ENCODE data around the gene FBXO5.
"Not testable (repeated sequence)": the region's sequence is repeated elsewhere in the genome, so short reads cannot be mapped to it uniquely, and the experiment has no call there.

Gene FBXO5, protein sequence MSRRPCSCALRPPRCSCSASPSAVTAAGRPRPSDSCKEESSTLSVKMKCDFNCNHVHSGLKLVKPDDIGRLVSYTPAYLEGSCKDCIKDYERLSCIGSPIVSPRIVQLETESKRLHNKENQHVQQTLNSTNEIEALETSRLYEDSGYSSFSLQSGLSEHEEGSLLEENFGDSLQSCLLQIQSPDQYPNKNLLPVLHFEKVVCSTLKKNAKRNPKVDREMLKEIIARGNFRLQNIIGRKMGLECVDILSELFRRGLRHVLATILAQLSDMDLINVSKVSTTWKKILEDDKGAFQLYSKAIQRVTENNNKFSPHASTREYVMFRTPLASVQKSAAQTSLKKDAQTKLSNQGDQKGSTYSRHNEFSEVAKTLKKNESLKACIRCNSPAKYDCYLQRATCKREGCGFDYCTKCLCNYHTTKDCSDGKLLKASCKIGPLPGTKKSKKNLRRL

DNA sequence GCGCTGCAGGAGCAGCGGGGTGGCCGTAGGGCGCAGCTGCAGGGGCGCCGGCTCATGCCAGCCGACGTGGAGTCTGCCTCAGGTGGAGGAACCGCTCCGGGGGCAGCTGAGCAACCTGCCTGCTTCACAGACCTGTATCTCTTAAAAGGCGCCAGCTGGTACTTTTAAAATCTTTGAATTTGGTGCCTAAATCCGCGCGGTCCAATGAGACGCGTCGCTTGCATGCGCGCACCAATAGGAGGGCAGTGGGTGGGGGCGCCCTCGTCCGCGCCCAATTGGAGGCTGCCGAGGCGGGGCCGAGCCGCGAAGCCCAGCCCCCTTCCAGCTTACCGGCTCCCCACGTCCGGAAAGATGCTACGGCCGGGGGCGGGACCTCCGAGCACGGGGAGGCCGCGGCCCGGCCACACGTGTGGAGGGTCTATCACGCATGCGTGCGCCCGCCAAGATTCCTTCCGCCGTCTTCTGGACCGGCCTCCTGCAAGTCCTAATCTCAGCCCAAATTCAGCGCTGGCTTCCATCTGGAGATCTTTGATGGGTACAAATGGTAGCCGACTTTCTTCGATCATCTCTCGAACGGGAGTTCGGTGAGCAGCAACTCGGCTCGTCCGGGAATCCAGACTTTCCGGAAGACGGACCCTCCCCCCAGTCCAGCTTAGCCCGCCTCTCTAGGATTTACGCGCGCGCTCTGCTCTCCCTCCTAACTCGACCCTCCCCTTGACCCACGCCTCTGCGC, at the start of gene FBXO5:
Gene FBXO5, minus strand, starts transcription at position 138 of the 733 bp plus-strand sequence. Its CDS starts 82 bp downstream, at position 56.
- FAIRE-seq = peak; percentile 96

DNA sequence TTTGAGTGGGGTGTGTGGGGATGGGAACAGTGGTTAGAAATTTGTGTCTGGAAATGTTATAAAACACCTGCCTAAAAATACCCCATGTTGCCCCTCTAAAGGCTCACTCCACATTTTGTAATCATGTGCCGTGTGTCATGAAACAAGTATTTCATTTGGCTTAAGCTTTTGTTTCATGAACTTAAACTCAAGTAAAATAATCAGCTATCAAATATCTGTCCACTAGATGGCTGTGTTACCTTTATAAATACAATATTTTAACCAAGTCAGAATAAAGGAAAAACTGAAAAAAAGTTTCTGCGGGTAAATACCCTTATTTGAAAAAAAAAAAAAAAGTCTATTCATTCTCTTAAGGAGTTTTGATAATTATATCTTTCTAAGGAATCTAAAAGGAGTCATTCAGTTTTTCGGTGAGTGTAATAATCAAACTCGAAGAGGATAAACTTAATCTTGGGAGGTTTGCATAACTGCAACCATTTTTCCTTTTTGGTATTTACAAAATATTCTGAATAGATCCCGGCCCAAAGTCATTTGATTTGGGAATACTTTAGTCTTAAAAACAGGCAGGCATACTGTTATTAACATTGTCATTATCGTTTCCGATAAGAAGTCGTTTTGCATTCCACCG, 49.5 kb upstream of the FBXO5 start:
- DNase-seq (ENCODE audit: extremely low spot score, insufficient read length, low read depth) (no peak), FAIRE-seq (no peak)

More for the DNA sequence above, at the start of gene FBXO5:
- DNase-seq (ENCODE audit: extremely low spot score, insufficient read length, low read depth) = peak; percentile 81

DNA sequence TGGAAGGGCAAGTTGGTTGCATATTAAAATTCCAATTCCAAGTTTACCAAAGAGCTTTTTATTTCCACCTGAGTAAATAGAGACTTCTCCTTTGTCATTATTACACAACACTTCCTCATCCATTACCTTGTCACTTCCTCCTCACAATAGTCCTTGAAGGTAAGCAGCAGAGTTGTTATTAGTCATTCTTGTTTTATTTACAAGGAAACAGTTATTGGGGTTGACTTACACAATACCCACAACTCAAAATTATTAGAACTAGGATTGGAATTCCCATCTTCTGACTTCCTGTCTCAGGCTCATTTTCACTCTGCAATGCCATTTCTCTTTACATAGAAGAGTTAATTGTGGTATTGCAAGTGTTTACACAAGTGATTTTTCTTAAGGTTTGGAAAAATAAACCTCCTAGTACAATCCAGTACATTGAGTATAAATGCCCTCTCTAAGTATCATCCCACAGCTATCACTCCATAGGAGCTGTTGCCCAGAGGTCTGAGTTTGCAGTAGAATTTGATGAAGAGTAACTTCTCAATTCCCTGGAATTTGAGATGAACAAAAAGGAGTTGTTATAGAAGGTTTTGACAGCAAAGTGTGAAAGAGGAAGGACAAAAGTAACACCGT, 48.6 kb upstream of the FBXO5 start:
- DNase-seq (ENCODE audit: extremely low spot score, insufficient read length, low read depth) = no peak
- FAIRE-seq = no peak

DNA sequence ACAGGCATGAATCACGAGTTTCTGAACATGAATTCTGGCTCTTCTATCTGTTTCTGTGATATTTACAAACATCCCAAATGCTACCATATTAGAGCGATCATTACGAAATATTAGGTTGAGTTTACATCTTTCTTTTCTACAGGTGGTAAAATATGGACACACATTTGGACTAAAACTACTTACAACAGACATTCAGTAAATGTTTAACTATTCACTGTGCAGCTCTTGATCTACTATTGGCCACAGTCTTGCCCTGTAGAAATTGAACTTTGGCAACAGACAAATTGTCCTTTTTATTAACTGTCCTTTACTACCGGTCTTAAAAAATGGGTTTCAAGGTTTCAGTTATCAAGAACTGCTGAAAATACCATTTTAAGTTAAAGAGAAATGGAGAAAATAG, 46.1 kb upstream of the FBXO5 start:
- DNase-seq (ENCODE audit: extremely low spot score, insufficient read length, low read depth) (no peak), FAIRE-seq (no peak)

DNA sequence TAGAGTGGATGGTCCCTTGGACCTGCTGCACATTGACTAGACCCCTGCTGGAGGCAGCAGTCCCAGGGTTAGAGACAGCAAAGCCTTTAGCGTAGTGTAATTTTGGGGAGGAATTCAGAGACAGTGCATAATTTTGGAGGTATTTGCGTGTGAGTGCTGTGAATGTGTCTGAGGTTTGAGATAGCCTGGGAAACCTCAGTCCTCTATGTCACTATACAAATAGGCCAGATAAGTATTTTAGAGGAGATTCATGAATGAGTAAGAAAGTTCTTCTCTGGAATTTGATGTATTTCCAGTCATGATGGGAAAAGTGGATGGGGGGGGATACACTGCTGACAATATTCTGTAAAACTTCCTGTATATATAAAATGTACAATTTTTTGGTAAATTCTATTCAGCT, 45.4 kb upstream of the FBXO5 start:
- FAIRE-seq (no peak), DNase-seq (ENCODE audit: extremely low spot score, insufficient read length, low read depth) (no peak)

DNA sequence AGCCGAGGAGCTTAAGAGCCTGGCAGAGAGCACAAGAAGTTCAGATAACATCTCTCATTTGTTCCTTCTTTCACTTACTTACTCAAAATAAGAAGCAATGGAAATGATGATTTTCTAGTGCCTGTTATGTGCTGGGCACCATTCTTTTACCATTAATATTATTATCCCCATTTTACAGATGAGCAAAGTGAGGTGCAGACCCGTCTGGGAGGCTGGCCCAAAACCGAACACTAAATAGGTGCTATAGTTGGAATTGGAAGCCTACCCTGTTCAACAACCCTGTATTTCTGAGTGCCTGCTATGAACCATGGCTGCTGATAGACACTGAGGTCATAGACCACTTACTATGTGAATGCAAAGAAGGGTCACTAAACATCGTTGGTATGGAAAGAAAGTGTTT, 44.6 kb upstream of the FBXO5 start:
- no peak for FAIRE-seq

DNA sequence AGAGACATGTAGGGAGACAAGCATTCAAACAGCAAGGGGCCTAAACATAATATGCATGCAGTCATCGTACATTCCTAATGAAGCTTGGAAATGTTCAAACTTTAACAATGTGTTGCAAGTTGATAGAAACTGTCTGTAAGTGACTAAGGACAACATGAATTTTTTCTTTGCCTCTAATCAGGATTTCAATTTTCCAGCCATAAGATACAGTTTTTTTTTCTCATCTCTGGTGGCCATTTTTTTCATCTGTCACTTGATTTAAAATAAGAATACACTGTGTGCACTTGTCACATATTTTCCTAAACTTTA, 41.8 kb upstream of the FBXO5 start:
- FAIRE-seq = no peak
- DNase-seq (ENCODE audit: extremely low spot score, insufficient read length, low read depth) = no peak

More for the DNA sequence above, 44.6 kb upstream of the FBXO5 start:
- no peak for DNase-seq (ENCODE audit: extremely low spot score, insufficient read length, low read depth)

DNA sequence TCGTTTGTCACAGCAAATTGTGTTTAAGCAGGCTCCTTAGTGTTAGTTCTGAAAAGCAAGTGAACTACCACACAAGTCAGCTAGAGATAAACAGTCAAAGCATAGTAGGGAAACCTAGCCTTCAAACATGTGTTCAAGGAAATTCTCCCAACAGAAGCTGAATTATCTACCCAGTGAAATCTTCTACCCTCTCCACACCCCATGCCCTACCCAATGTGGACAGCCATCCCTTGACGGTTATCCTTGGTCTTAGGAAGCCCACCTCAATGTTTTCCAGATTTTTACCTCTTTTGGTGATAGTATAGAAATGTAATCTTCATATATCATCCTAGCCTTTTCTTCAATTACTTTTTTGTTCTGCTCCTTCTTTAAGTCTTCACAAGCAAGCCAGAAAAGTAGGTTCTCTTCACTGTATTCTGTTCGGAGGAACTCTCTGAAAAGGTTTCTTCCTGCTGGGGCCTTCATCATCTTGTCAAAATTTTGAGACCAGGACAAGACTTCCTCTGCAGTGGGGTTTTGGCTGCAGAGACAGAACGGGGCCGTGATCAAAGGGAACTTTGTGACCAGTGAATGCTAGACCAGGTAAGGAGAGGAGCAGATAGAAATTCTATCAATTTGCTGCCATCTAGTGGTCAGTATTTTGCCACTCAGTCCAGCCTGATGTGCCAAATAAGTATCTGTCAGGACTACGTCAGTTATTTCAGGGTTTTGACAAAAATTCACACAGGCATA, 41.3 kb upstream of the FBXO5 start:
- DNase-seq (ENCODE audit: extremely low spot score, insufficient read length, low read depth) = no peak
- FAIRE-seq = peak; percentile 90

DNA sequence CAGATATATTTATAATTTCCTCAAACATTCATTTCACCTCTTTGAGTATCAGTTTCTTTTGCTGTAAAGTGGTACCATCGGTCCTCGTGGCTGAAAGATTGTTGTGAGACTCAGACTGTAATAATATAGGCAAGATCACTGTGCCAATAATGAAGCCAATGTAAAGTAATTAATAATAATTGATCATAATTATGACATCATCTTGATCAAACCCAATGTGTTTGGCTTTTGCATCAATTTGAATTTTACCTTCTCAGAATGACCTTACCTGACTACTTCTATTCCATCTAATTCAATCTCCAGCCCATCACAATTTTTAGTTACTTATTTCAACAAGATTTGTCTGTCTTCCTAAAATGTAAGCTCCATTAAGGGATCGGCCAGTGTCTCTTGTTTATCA, 35.5 kb upstream of the FBXO5 start:
- FAIRE-seq (no peak), DNase-seq (ENCODE audit: extremely low spot score, insufficient read length, low read depth) (no peak)

DNA sequence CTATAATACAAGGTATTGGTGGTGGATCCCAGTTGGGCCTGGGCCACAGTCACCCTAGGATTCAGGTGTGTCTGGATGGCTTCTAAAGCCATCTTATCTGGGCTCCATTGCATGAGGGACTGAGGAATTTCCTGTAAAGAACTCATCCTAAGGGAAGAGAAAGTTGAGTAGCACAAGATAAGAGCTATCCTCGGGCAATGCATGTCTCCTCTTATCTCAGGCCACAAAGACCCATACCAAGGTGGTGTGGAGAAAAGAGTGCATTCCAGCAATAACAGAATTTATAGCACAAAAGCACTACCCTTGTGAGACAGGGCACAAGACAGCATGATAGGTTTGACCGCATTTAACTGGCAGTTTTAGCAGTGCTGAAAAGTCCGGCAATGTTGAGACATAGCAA, 34.0 kb upstream of the FBXO5 start:
- FAIRE-seq (no peak), DNase-seq (ENCODE audit: extremely low spot score, insufficient read length, low read depth) (no peak)

DNA sequence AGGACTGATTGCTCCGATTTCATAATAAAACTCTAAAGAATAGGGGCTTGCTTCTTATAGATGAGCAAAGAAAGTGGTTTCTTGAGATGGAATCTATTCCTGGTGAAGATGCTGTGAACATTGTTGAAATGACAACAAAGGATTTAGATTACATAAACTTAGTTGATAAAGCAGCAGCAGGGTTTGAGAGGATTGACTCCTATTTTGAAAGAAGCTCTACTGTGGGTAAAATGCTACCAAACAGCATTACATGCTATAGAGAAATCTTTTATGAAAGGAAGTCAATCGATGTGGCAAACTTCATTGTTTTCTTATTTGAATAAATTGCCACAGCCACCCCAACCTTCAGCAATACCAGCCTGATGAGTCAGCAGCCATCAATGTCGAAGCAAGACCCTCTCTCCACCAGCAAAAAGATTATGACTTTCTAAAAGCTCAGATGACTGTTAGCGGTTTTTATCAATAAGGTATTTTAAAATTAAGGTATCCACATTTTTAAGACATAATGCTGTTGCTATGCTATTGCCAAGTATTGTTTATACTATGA, 32.3 kb upstream of the FBXO5 start:
- DNase-seq (ENCODE audit: extremely low spot score, insufficient read length, low read depth) (no peak), FAIRE-seq (no peak)

DNA sequence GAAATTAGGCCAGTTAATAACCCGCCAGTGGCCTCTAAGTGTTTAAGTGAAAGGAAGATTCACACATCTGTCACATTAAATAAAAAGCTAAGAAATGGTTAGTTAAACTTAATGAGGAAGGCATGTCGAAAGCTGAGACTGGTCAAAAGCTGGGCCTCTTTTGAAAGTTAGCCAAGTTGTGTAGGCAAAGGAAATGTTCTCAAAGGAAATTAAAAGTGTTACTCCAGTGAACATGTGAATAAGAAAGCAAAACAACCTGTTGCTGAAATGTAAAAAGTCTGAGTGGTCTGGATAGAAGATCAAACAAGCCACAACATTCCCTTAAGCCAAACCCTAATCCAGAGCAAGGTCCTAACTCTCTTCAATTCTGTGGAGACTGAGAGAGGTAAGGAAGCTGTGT, 30.6 kb upstream of the FBXO5 start:
- DNase-seq (ENCODE audit: extremely low spot score, insufficient read length, low read depth) (no peak), FAIRE-seq (no peak)

DNA sequence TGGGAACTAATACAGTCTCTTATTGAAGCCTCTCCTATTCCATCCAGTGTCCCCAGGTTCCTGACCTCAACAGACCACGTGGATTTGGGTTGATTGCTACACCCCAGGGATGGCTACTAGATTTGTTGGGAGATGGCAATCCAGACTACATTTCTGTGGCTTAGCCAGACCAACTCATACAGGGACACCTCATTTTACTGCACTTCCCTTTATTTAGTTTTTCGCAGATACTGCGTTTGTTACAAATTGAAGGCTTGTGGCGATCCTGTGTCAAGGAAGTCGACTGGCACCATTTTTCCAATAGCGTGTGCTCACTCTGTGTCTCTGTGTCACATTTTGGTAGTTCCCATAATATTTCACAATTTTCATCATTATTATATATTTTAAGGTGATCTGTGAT, 30.0 kb upstream of the FBXO5 start:
- DNase-seq (ENCODE audit: extremely low spot score, insufficient read length, low read depth) = no peak
- FAIRE-seq = no peak

DNA sequence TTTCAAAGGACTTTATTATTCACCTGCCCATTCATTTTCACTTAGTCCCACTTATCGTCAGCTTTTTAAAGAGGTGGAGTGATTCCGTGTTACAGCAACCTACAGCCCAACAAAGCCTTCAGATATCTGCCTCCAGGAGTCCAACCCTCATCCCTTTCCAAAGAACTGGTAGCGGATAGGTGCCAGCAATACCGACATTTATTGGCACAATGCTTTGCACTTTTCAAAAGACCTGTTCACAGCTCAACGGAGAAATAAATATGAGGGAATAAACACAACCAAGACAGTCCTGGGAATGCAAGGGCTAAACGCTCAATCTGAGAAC, 20.5 kb upstream of the FBXO5 start:
- FAIRE-seq (peak; percentile 50), DNase-seq (ENCODE audit: extremely low spot score, insufficient read length, low read depth) (no peak)

DNA sequence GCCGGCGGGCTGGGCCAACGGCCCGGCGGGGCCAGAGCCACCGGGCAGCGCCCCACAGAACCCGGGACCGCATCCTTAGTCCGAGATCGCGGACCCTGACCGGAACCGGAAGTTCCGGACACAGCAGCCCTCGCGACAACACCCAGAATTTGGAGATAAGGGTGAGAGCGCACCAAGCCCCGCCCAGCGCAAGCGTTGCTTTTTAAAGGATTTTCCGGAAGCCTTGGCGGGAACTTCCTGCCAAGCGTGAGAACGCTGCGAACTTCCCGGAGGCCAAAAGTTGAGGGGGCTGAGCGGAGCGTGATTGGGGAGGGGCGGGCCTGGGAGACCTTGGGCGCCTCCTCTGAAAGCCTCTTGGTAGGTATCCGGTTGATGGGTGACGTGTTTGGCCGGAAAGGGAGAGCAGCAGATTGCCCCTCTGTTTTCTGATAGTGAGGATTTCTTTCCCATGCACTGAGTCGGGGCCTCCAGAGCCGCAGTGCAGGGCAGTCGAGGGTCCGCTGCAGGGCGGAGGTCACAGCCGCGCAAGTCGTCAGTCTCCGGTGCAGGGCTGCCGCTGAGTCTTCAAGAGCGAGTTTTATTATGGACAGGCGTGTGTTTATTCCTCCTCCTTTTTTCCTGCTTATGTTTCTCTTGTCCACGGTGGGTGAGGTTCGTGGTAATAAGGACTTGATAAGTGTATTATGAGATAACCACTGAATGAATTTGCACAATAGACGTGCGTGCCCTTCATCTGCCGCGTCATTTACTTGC, 19.9 kb upstream of the FBXO5 start, which contains the start of gene MTRF1L:
Gene MTRF1L, minus strand, starts transcription at position 97 of the 753 bp plus-strand sequence. Its CDS starts 24 bp downstream, at position 73.
- peak; percentile 80 for DNase-seq (ENCODE audit: extremely low spot score, insufficient read length, low read depth)
- peak; percentile 99 for FAIRE-seq

DNA sequence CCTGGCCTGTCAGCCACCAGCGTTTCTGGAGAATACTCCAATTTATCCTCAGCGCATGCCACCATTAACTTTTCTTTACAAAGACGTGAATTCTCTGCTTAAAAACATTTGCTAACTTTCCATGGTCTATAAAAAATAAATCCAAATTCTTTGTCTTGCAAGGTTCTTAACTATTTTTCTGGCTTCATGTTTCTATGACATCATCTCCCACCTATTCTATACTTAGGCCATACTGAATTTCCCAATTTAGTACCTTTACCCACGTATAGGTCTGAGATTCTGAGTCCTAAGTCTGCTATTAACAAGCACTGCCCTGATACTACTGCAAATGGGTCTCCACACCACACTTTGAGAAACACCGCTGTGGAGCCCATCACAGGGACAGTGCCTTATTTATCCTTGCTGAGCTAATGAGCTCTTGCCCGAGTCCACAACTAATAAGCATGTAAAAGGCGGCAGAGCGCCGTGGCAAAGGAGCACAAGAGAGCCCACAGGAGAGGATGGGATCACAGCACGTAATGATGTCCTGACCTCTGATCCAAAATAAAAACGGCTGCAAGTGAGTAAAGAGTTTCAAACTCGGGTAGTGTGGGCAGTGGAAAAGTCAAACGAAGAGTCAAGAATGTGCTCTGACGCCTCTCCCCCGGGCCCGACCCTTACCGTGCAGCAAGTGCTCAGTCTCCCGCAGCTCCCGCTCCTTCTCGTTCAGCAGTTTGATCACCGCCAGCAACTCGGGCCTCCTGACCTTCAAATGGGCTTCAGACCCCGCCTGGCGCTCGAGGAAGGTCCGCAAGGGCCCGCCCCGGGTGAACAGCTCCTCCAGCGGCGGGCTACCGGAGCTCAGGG, 19.1 kb upstream of the FBXO5 start:
- DNase-seq (ENCODE audit: extremely low spot score, insufficient read length, low read depth) (no peak), FAIRE-seq (peak; percentile 5)

DNA sequence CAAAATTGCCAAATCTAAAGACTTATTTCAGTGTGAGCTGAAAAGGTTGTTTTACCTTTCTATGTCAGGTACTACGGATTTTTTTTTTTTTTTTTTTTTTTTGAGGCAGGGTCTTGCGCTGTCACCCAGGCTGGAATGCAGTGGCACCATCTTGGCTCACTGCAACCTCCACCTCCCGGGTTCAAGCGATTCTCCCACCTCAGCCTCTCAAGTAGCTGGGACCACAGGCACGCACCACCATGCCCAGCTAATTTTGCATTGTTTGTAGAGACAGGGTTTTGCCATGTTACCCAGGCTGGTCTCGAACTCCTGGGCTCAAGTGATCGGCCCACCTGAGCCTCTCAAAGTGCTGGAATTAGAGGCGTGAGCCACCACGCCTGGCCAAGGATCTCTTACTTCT, 17.9 kb upstream of the FBXO5 start:
- not testable (repeated sequence) for DNase-seq (ENCODE audit: extremely low spot score, insufficient read length, low read depth); FAIRE-seq

DNA sequence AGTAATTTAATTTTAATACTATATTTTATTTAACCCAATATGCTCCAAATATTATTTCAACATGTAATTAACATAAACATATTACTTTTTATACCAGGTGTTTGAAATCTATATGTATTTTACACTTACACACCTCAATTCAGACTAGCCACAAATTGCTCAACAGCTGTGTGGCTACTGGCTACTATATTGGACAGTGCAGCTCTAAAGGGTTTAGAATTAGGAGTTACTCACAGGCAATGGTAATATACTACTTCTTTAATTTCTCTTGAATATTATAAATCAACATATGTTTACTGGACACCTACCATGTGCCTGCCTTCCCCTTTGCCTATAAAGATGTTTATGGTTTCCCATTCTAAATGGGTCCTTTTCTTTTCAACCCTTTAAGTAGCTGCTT, 17.4 kb upstream of the FBXO5 start:
- FAIRE-seq = no peak
- no peak for DNase-seq (ENCODE audit: extremely low spot score, insufficient read length, low read depth)

Measured in GM18507 (cell line).